GM19099 (cell line): ENCODE data around the gene GTPBP4.

Experiments used
- POLR2A ChIP-seq: IDR thresholded peaks from 3 replicates; pipeline ENCODE4 v1.6.1; 2011; ENCODE audit warnings: low read depth; ENCODE audit not compliant: insufficient read length; ENCODE audit errors: extremely low read depth

GTPBP4 gene

GRCh38 chr10:997266-998022, 9.2 kb downstream of the GTPBP4 start:
- TF ChIP-seq POLR2A = no peak

DNA sequence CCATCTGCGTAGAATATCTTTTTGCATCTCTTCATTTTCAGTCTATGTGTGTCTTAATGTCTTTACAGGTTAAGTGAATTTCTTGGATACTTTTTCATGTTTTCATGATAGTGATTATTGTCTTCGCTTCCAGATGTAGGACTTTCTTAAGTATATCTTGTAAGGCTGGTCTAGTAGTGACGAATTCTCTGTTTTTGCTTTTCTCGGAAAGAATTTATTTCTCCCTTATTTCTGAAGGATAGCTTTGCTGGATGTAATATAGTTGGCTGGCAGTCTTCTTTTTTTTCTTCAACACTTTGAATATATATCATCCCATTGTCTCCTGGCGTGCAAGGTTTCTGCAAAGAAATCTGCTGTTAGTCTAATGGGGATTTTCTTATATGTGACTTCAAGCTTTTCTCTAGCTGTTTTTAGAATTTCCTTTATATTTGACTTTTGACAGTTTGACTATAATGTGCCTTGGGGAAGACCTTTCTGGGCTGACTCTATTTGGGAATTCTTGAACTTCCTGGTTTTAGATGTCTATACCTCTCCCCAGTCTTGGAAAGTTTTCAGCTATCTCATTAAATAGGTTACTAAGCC, 14.3 kb downstream of the GTPBP4 start:
- TF ChIP-seq POLR2A = no peak

- TF ChIP-seq POLR2A = no peak
Measured at GRCh38 chr10:1003884-1004670, 15.8 kb downstream of the GTPBP4 start.

DNA sequence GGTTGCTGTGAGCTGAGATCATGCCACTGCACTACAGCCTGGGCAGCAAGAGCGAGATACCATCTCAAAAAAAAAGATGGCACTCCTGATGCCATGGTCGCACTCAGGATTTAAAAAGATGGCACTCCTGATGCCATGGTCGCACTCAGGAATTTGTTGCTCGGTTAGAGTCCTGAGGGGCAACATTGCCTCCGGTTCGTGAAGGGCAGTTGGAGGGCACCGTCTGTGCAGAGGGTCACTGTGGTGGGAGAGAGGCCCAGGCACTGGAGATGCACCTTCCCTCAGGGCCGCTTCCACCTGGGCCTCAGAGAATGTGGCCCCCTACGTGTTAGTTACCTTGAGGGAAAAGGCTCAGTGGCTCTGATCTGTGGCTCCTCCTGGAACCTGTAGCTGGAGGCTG, 18.3 kb downstream of the GTPBP4 start:
- no peak for TF ChIP-seq POLR2A

DNA sequence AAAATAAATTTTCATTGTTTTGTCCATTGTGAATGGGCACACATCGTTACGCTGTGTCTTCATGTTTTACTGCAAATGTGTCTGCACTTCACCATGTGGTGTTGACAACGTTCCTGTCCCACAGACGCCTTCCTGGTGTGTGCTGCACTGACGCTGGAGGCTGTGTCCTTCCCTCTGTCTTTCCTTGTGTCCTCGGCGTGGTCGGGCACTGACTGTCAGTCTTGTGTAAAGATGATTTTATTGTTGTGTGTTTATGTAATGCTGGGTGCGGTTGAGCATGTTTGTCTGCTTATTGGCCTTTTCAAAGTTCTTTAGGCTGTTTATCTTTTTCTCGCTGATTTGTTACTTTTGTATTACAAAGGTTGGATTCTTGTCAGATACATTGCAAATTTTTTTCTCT, 19.3 kb downstream of the GTPBP4 start:
- no peak for TF ChIP-seq POLR2A

GRCh38 chr10:1009071-1009494, 20.8 kb downstream of the GTPBP4 start:
- TF ChIP-seq POLR2A = no peak

GRCh38 chr10:1010703-1011102, 22.5 kb downstream of the GTPBP4 start:
- TF ChIP-seq POLR2A = no peak

- TF ChIP-seq POLR2A = no peak
Measured at GRCh38 chr10:1011696-1012095, 23.5 kb downstream of the GTPBP4 start.

DNA sequence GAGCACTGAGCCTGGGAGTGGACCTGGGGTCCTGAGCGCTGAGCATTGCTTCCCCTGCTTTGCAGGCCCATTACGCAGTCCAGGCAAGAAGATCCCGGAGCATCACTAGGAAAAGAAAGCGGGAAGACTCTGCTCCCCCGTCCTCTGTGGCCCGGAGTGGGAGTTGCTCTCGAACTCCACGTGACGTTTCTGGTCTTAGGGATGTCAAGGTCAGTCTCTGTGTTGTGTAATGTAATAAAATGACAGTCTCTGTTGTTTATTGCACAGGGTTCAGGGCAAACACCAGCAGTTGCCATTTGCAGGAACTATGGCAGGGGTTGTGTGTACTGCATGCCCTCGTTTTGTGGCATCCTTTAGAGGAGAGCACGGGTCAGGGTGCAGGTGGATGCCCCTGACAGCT, 27.5 kb downstream of the GTPBP4 start:
- no peak for TF ChIP-seq POLR2A

- no peak for TF ChIP-seq POLR2A
Measured at GRCh38 chr10:1019362-1019761, 31.1 kb downstream of the GTPBP4 start.

- TF ChIP-seq POLR2A = peak; percentile 9
Measured at GRCh38 chr10:1020460-1020859, 32.2 kb downstream of the GTPBP4 start.

GRCh38 chr10:1020958-1021357, 32.7 kb downstream of the GTPBP4 start:
- TF ChIP-seq POLR2A = no peak

DNA sequence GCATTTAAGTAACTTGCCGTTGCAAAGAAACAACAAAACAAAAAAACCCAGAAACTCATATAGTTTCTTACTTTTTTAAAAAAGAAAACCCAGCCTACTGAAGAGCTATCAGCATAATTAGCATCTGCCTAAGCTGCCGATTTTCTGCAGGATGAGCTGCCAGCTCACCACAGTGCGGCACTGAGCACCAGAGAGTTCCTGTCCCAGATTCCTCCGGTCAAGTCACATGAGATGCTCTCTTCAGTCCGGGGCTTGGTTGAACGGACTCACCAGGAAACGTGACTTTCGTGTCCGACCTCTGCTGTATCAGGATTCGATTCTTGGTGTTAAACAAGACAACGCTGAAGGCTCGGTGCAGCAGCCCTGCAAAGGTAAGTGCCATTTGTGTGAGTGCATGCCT, 34.2 kb downstream of the GTPBP4 start:
- TF ChIP-seq POLR2A = no peak

GRCh38 chr10:1024103-1024502, 35.9 kb downstream of the GTPBP4 start:
- TF ChIP-seq POLR2A = no peak

- TF ChIP-seq POLR2A = no peak
Measured at GRCh38 chr10:1025683-1026082, 37.4 kb downstream of the GTPBP4 start, which contains the start of gene IDI2. IDI2 (minus strand) TSS chr10:1025859; CDS start chr10:1024723, 1,136 bp downstream.

DNA sequence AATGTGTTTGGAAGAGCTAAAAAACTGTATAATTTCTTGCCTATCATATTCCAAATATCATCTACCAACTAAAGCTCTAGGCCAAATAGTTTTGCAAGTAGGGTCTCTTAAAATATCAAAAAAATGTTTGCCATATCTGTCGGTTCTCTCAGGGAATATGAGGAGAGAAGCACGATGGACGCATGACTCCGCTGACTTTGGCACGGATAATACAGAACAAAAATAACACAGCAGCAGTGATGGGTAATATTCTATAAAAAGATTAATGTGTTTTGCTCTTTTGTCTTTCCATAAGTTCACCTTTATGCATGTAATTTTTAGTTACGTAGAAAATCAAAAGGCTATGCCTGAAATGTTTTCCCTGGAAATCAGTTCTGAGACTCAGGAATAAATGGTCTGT, 38.3 kb downstream of the GTPBP4 start:
- TF ChIP-seq POLR2A = no peak

DNA sequence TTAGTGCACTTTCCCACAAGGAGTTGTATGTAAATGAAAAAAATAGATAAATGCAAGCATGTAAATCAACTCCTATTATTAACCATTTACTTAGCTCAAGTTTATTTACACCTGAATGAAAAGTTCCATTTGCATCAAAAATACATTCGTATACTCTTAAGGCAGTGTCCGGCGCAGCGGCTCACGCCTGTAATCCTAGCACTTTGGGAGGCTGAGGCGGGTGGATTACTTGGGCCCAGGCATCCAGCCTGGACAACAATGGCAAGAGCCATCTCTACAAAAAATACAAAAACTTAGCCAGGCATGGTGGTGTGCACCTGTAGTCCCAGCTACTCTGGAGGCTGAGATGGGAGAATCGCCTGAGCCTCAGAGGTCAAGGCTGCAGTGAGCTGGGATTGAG, 41.6 kb downstream of the GTPBP4 start:
- TF ChIP-seq POLR2A = no peak

GRCh38 chr10:1033601-1034000, 45.4 kb downstream of the GTPBP4 start:
- no peak for TF ChIP-seq POLR2A
